ENCODE measurements around the gene RERE. TPM values are rescaled to one million over a fixed set of nuclear protein-coding genes. Genes with fewer than 3 reads are reported as not detected.
A peak's percentile ranks its signal among the peaks of the same experiment; 100 is the strongest.

RERE gene
- total RNA-seq, 2 donors from 2014 or later, result 144 to 174 TPM

DNA sequence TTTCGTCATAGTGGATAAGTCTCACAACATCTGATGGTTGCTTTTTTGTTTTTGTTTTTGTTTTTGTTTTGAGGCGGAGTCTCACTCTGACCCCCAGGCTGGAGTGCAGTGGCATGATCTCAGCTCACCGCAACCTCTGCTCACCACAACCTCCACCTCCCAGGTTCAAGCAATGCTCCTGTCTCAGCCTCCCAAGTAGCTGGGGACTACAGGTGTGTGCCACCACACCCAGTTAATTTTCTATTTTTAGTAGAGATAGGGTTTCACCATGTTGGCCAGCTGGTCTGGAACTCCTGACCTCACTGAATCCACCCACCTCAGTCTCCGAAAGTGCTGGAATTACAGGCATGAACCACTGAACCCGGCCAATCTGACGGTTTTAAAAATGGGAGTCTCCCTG lies 109.2 kb downstream of the RERE start:
- DNase-seq (ENCODE audit: low spot score) (no peak), ATAC-seq (ENCODE audit: insufficient number of reproducible peaks, low FRiP score, low read depth) (no peak)
- no peaks in the 10 kb centered on the region for H3K27me3 ChIP-seq (replicated peaks; ENCODE audit: insufficient read depth)
- H3K36me3 ChIP-seq, result no peaks in the 10 kb centered on the region
- peaks cover 22 to 36% of the 10 kb centered on the region in 2 donors for H3K4me1 ChIP-seq (ENCODE audit: control insufficient read depth in 1 of 2, low read depth in 2 of 2)
- no peak for TF ChIP-seq CTCF (IDR thresholded peaks at IDR 0.05)
- H3K4me3 ChIP-seq, result no peak overlapping the region
- no peaks in the 10 kb centered on the region for H3K9me3 ChIP-seq
- H3K27ac ChIP-seq, result no peak overlapping the region

- DNase-seq (ENCODE audit: low spot score), result no peak
- H3K27ac ChIP-seq, result no peak overlapping the region
- no peak for TF ChIP-seq CTCF (IDR thresholded peaks at IDR 0.05)
- no peak overlapping the region for H3K4me3 ChIP-seq
- H3K4me1 ChIP-seq (ENCODE audit: control insufficient read depth in 1 of 2, low read depth in 2 of 2), result peaks cover 13 to 24% of the 10 kb centered on the region in 2 donors
- H3K27me3 ChIP-seq (replicated peaks; ENCODE audit: insufficient read depth), result no peaks in the 10 kb centered on the region
- no peaks in the 10 kb centered on the region for H3K9me3 ChIP-seq
- no peaks in the 10 kb centered on the region for H3K36me3 ChIP-seq
- ATAC-seq (ENCODE audit: insufficient number of reproducible peaks, low FRiP score, low read depth), result no peak
Measured at GRCh38 chr1:8706995-8707396, 110.4 kb downstream of the RERE start.

- Histone ChIP-seq H3K4me3 (no peak overlapping the region), H3K27me3 (replicated peaks; ENCODE audit: insufficient read depth) (no peaks in the 10 kb centered on the region), H3K9me3 (no peaks in the 10 kb centered on the region), H3K36me3 (no peaks in the 10 kb centered on the region), H3K27ac (no peak overlapping the region), H3K4me1 (ENCODE audit: control insufficient read depth in 1 of 2, low read depth in 2 of 2) (peaks cover 6 to 24% of the 10 kb centered on the region in 2 donors)
- DNase-seq (ENCODE audit: low spot score), result no peak
- no peak for TF ChIP-seq CTCF (IDR thresholded peaks at IDR 0.05)
- ATAC-seq (ENCODE audit: insufficient number of reproducible peaks, low FRiP score, low read depth), result no peak
Measured at GRCh38 chr1:8706291-8706690, 111.1 kb downstream of the RERE start.

DNA sequence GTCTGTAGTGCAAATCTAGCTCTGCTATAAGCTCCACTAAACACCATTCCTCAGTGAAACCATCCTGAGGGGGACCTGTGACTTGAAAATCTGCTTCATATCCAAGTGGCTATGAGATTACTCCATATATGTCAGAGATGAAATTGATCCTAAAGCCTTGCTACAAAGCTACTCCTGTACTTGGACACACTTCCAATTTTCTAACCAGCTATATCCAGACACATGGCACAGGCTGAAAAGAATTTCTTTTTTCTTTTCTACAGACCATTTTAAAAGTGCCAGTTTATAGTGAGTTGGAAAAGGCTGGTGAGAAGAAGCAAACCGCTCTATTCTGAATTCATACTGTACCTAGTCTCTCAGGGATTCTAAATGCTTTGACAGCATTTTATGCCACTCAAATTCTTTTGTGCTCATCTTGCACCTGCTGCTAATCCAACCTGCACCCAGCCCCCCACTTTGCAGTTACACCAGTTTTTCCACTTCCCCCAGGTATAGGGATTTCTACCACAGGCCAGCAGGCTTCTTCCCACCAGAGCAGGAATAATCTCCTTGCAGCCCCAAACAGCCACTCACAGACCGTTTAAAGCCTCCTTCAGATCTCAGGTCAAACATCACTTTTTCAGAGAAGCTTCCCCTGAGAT lies 112.5 kb downstream of the RERE start:
- ATAC-seq (ENCODE audit: insufficient number of reproducible peaks, low FRiP score, low read depth) (no peak), DNase-seq (ENCODE audit: low spot score) (no peak)
- Histone ChIP-seq H3K4me1 (ENCODE audit: control insufficient read depth in 1 of 2, low read depth in 2 of 2) (peaks cover 10 to 30% of the 10 kb centered on the region in 2 donors), H3K27me3 (replicated peaks; ENCODE audit: insufficient read depth) (no peaks in the 10 kb centered on the region), H3K27ac (no peak overlapping the region), H3K36me3 (no peaks in the 10 kb centered on the region), H3K9me3 (no peaks in the 10 kb centered on the region), H3K4me3 (no peak overlapping the region)
- no peak for TF ChIP-seq CTCF (IDR thresholded peaks at IDR 0.05)

DNA sequence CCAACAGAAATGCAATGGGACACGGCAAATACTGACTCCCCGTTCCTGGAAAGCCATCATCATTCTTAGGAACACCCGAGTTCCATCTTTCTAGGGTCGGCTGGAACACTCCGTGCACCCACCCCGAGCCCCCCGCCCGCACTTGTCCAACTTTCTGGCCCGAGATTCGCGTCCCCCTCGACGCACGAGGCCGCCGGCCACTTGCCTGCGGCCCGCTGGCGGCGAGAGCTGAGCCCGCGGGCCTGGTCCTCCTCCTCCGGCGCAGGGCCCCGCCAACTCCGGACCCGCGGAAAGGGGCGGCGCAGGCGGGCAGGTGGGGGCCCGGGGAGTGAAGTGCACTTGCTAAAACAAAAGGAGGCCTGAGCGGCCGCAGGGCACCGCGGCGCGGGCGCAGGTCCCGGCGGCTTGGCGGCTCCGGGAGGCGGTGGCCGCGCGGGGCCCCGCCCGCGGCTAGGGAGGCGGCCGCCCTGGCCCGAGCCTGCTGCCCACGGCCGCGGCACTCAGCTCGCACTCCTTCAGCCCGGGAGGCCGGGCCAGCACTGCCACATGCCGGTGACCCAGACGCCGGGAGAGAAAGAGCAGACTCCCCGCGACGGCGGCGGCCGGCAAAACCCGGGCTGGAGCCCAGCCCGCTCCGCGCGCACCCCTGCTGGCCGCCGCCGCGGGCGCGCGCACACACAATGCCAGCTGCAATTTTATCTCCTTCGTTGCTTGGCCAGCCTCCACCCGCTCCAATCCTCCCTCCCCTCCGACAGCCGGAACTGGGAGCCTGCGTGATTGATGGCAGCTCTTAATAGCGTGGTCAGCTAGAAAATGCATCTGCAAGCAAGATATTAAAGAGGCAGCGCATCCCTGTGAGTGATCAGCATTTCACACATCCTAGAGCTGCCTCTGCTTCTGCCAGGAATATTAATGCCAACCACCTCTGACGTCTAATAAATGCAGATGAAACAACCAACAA lies 114.3 kb downstream of the RERE start:
- Histone ChIP-seq H3K36me3 (no peaks in the 10 kb centered on the region), H3K27me3 (replicated peaks; ENCODE audit: insufficient read depth) (no peaks in the 10 kb centered on the region), H3K27ac (peak overlapping the region; percentile 70 to 86), H3K4me1 (ENCODE audit: control insufficient read depth in 1 of 2, low read depth in 2 of 2) (peaks cover 10 to 33% of the 10 kb centered on the region in 2 donors), H3K4me3 (peak overlapping the region; percentile 88), H3K9me3 (no peaks in the 10 kb centered on the region)
- DNase-seq (ENCODE audit: low spot score) (peak; percentile 58), ATAC-seq (ENCODE audit: insufficient number of reproducible peaks, low FRiP score, low read depth) (peak; percentile 78)
- TF ChIP-seq CTCF (IDR thresholded peaks at IDR 0.05), result peak; percentile 30
